HCEC 1CT (cell line): ENCODE data around the gene RPS4Y1.
"Not testable (repeated sequence)": the region's sequence is repeated elsewhere in the genome, so short reads cannot be mapped to it uniquely, and the experiment has no call there.

Experiments used
- DNase-seq: peaks from one replicate; pipeline ENCODE4 v3.0.0-alpha.2; 2017

The RPS4Y1 gene

GRCh38 chrY:2841471-2841893 lies at the start of gene RPS4Y1:
Gene RPS4Y1, plus strand, starts transcription at chrY:2841602. Its CDS starts 23 bp downstream, at chrY:2841625.
- DNase-seq, result peak; percentile 70

DNA sequence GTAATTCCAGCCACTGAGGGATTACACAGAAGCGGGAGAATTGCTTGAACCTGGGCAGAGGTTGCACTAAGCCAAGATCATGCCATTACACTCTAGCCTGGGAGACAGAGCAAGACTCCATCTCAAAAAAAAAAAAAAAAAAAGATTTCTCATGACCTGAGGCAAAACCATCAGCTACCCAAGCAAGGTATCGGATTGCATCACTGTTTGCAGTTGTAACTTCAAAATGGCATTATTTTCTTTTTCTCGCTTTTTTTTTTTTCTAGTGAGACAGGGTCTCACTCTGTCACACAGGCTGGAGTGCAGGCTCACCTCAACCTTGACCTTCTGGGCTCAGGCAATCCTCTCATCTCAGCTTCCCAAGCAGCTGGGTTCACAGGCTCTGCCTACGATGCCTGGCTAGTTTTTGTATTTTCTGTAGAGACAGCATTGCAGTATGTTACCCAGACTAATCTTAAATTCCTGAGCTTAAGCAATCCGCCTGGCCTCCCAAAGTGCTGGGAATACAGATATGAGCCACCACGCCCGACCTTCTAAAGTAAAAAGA lies 44.4 kb upstream of the RPS4Y1 start:
- DNase-seq, result no peak

GRCh38 chrY:2797991-2798390 lies 43.4 kb upstream of the RPS4Y1 start:
- DNase-seq, result no peak

- no peak for DNase-seq
Measured at GRCh38 chrY:2800246-2800645, 41.2 kb upstream of the RPS4Y1 start.

- DNase-seq, result not testable (repeated sequence)
Measured at GRCh38 chrY:2817146-2817896, 24.1 kb upstream of the RPS4Y1 start.

- DNase-seq, result no peak
Measured at GRCh38 chrY:2824471-2824870, 16.9 kb upstream of the RPS4Y1 start.

GRCh38 chrY:2828497-2828896 lies 12.9 kb upstream of the RPS4Y1 start:
- no peak for DNase-seq

DNA sequence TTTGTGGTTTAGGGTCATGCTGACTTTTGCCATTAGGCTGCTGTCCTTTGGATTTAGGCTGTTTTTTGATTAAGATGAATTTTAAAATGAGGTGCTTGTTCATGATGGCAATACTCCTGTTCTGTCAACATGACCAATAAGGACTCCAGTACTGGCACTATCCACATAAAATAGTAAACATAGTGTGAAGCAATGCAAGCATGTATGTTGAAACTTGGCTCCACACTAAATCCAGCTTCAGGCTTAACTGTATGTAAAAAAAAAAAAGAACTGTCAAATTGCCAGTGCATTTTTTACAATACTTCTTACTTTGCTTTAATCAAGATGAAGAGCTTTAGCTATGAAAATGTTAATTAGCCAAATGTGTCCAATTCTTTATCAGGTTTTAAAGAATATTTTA lies 6.2 kb upstream of the RPS4Y1 start:
- DNase-seq, result no peak

DNA sequence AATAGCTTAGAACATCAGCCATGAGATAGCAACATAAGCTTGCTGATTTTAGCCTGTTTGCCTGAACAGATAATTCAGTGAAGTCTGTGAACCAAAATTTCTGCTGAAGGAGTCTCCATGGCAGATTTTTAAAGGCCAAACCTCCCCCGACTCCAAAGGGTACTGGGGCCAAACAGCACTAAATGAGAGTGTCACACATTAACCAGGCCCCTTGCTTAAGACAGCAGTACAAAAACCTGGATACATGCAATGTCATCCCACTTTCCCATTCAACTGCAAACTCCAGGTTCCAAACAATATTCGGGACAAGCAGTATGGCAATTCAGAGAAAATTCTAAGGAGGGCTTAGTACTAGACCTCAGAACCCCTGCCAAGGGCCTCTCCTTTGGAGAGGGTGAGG lies 4.3 kb upstream of the RPS4Y1 start:
- DNase-seq, result no peak

DNA sequence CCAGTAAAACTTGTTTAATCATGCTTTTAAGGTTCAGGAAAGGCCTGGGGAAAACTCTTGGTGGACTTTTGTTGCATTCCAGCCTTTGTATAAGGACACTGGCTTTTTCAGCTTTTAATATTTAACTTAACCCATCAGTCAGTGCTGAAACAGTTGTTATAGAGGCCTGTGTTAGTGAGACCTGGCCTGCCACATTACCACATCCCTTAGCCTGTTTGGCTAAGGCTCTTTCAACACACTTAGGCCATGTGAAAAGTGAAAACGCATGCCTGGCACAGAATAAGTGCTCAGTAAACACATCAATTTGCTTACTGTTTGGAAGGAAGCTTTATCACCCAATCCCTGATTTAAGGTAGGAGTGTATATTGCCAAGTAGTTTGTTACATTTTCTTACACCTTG lies 3.5 kb upstream of the RPS4Y1 start:
- no peak for DNase-seq

GRCh38 chrY:2846791-2847190 lies 5.4 kb downstream of the RPS4Y1 start:
- no peak for DNase-seq

DNA sequence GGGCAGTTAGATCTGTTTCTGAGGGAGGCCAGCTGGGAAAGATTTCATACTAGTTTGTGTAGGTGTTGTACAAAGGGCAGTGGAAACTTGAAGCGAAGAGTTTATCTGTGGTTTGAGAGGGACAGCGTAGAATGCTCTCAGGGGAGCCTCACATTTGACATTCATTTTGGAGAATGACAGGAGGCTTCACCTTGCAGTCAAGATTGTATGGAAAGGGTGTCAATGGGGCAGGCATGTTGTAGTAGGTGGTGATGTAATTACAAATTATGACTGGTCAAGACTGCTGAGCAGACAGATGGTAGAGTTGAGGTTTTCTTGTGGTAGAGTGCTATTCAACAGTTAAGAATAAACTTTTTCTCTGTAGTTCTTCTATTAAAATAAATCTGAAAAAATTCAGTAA lies 7.0 kb downstream of the RPS4Y1 start:
- DNase-seq, result no peak

DNA sequence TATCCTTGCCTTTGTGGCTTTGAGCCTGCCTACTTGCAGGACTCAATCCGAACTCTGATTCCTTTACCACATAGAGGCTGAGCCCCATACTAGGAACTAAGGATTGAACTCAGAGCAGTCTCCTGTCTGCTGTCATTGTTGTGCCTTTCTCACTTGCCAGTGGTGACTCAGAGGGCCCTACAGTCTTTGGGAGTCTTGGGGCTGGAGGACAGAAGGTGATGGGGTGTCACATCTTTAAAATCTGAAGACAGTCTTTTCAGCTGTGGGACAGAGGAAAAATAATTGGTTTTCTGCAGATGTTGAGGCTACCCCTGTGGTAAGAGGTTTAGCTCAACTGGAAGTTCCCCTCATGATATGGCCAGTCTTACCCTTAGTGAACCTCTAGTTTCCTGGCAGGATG lies 8.0 kb downstream of the RPS4Y1 start:
- no peak for DNase-seq

GRCh38 chrY:2854145-2854774 lies 12.9 kb downstream of the RPS4Y1 start:
- no peak for DNase-seq

DNA sequence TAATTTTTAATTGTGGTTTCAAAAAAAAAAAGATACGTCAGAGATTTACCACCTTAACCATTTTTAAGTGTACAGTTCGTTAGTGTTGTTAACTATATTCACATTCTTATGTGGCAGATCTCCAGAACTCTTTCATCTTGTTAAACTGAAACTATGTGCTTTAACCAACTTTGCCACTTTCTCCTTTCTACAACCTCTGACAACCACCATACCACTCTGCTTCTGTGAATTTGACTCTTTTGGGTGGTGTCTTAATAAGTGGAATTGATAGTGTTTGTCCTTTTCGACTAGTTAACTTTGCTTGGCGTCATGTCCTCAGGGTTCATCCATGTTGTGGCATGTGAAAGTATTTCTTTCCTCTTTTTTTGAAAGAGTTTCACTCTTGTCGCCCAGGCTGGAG lies 15.7 kb downstream of the RPS4Y1 start:
- DNase-seq, result no peak

- peak; percentile 63 for DNase-seq
Measured at GRCh38 chrY:2857686-2858085, 16.3 kb downstream of the RPS4Y1 start.

GRCh38 chrY:2859782-2860181 lies 18.4 kb downstream of the RPS4Y1 start:
- DNase-seq, result peak; percentile 49

- DNase-seq, result peak; percentile 82
Measured at GRCh38 chrY:2860511-2860910, 19.1 kb downstream of the RPS4Y1 start.

DNA sequence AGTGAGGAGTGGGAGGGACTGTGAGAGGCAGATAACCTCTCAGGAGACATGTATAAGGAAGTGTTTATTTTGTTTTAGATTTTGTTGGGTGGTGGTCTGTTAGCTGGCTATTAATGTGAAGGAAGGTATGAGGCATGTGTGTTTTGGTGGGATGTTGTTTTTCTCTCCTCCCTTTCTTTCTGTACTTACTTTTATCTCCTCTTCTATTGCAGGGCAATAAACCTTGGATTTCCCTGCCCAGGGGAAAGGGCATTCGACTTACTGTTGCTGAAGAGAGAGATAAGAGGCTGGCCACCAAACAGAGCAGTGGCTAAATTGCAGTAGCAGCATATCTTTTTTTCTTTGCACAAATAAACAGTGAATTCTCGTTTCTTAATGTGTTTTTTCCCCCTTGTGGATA lies 25.2 kb downstream of the RPS4Y1 start:
- DNase-seq, result no peak

- DNase-seq, result no peak
Measured at GRCh38 chrY:2867469-2867868, 26.1 kb downstream of the RPS4Y1 start.

DNA sequence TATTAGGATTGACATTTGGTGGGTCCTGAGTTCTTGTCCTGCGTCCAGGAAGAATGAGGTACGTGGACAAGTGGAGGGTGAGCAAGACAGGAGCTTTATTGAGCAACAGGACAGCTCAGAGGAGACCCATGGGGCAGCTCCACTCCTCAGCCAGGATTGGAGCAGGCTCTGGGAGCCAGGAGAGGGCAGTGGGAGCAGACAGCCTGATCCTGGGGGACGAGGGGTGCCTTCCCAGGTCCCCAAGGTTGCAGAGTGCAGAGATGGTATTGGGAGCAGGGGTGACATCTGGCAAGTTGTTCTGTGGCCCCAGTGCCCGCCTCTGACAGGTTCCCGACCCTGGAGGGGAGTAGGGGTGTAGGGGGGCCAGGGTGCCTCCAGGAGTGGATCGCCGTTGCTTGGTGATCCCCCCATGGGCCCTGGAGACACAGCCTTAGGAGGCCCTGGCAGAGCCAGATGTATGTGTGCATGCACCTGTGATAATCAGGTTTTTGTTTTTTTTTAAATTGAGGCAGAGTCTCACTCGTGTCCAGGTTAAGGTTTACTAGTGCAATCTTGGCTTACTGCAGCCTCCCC lies 26.7 kb downstream of the RPS4Y1 start:
- DNase-seq, result no peak

DNA sequence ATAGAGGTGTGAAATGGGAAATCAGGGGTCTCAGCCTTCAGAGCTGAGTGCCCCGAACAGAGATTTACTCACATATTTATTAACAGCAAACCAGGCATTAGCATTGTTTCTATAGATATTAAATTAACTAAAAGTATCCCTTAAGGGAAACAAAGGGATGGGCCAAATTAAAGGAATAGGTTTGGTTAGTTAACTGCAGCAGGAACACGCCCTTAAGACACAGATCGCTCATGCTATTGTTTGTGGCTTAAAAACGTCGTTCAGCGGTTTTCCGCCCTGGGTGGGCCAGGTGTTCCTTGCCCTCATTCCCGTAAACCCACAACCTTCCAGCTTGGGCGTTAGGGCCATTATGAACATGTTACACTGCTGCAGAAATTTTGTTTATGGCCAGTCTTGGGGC lies 30.8 kb downstream of the RPS4Y1 start:
- DNase-seq, result not testable (repeated sequence)

GRCh38 chrY:2874211-2874610 lies 32.8 kb downstream of the RPS4Y1 start:
- DNase-seq, result no peak

GRCh38 chrY:2883561-2883960 lies 42.2 kb downstream of the RPS4Y1 start:
- DNase-seq, result no peak
